CD4-positive, alpha-beta T cell treated with Interleukin-15 for 4 hours (primary cell): ENCODE data around the gene MRPL44.

ENCODE experiments used
- DNase-seq: peaks from one replicate; pipeline ENCODE4 v3.0.0-alpha.2; 2020; ENCODE audit warnings: low spot score

The MRPL44 gene

DNA sequence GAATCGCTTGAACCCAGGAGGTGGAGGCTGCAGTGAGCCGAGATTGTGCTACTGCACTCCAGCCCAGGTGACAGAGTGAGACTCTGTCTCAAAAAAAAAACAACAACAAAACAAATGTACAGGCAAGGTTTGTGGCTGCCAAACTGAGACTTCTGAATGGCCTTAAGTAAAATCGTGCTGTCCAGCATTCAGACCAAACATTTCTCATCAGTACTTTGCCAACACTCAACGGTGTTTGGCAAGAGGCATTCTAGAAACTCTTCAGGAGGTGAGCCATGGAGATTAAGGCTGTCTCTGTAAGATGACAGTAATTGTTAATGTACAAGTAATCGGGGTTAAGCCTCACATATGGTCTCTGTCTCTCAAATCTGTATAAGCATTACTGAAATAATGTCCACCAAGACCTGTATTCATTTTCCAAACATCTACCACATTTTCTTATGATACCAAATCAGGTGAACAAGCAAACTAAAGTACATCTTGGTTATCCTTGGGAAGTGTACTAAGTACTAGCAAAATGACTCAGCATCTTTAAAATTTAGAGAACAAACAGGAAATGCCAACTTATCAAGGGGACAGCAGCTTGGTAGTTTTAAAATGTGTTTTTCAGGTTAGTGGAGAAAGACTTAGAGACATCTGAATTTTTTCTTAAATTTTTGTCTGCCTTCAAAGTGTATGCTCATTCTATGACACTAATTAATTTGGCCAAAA is 52.5 kb downstream of the MRPL44 start:
- no peak for DNase-seq

DNA sequence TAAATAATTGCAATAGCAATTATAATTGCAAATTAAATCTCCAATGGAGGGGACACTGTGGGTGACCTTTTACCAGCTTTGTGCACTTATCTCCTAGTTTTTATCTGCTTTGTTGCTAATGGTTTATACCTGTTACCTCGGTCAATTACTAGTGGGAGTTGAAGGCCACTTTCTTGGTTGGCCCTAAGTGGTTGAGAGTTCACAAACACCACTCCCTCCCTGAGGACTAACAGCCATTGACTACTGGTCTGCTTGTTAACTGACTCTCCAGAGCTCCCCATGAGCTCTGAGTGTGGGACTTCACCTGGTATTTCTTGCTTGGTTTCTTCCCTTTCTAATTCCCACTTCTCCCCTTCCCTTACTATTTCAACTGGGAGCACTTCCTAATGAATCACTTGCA is 54.6 kb downstream of the MRPL44 start:
- no peak for DNase-seq

DNA sequence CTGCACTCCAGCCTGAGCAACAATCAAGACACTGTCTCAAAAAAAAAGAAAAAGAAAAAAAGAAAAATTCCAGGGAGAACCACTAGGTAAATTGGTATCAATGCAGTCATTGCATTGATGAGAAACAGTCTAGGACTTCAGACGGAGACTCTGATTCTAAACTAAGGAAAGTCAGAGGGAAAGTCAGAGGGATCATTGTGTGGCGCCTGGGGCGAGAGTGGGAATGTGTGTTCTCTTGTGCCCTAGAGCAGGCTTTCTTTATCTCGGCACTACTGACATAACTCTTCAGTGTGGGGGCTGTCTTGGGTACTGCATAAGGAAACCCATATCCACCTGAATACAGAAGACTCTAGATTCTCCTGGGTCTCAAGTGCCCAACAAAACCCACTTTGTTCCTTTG is 57.1 kb downstream of the MRPL44 start:
- no peak for DNase-seq

DNA sequence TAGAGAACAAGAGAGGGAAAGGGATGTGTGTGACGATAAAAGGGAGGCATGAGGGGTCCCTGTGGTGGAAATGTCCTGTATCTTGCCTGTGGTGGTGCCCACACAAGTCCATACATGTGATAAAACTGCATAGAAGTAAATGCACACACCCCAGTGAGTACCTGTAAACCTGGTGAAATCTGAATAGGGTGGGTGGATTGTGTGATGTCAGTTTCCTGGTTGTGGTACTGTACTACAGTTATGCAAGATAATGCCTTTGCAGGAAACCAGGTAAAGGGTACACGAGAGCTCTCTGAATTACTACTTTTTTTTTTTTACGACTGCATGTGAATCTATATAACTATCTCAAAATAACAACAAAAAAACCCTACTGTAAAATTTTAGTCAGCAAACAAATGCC is 59.7 kb downstream of the MRPL44 start:
- no peak for DNase-seq
